HepG2 (cell line): Measurements from ENCODE around the gene CNOT10. TPM values are rescaled to one million over a fixed set of nuclear protein-coding genes. Genes with fewer than 3 reads are reported as not detected.

Source experiments
- AGO1 ChIP-seq: fragments of 200-400 bp; formaldehyde crosslinking; IDR thresholded peaks from 2 replicates; pipeline ENCODE4 v1.6.1; 2017; ENCODE audit warnings: mild to moderate bottlenecking, low read depth, low read length, moderate library complexity; ENCODE audit not compliant: poor library complexity, severe bottlenecking
- EED ChIP-seq: sonication (generic); formaldehyde crosslinking; IDR thresholded peaks from 2 replicates; pipeline ENCODE4 v1.5.0; 2020; ENCODE audit warnings: mild to moderate bottlenecking, missing genetic modification reagents
- FOXA1 ChIP-seq, 2 experiments: fragments of 450-650 bp in 1 of 2; sonication (generic) in 1 of 2; formaldehyde crosslinking in 1 of 2; IDR thresholded peaks; 2 replicates each; pipeline versions ENCODE4 v1.4.0 to v1.6.1; 2016 to 2020; ENCODE audit warnings: missing genetic modification reagents in 1 of 2
- FOXC1 ChIP-seq: sonication (generic); formaldehyde crosslinking; IDR thresholded peaks from 2 replicates; pipeline ENCODE4 v1.8.0; 2022; ENCODE audit warnings: mild to moderate bottlenecking, missing genetic modification reagents, borderline replicate concordance
- GATA4 ChIP-seq: sonication (generic); IDR thresholded peaks from 2 replicates; pipeline ENCODE4 v1.6.1; 2016; ENCODE audit warnings: antibody characterized with exemption, low read depth, borderline replicate concordance
- GATAD2A ChIP-seq: IDR thresholded peaks from 2 replicates; pipeline ENCODE4 v1.6.1; 2016
- HNF4G ChIP-seq, 2 experiments: sonication (generic) in 1 of 2; formaldehyde crosslinking in 1 of 2; IDR thresholded peaks; 2 replicates each; pipeline versions ENCODE4 v1.4.0 to v1.6.1; 2011 to 2020; ENCODE audit warnings: borderline replicate concordance in 2 of 2, low read depth in 2 of 2, mild to moderate bottlenecking in 2 of 2, low read length in 1 of 2, missing genetic modification reagents in 1 of 2, moderate library complexity in 1 of 2
- IKZF1 ChIP-seq: fragments of 450-650 bp; IDR thresholded peaks from 2 replicates; pipeline ENCODE4 v1.7.1; 2016
- MED13 ChIP-seq: sonication (generic); formaldehyde crosslinking; IDR thresholded peaks from 2 replicates; pipeline ENCODE4 v1.5.0; 2020; ENCODE audit warnings: missing genetic modification reagents
- MTA3 ChIP-seq: sonication (generic); formaldehyde crosslinking; IDR thresholded peaks from 2 replicates; pipeline ENCODE4 v1.4.0; 2020; ENCODE audit warnings: missing genetic modification reagents
- PHB2 ChIP-seq: fragments of 450-650 bp; IDR thresholded peaks from 2 replicates; pipeline ENCODE4 v1.6.1; 2018; ENCODE audit not compliant: partially characterized antibody
- RNF2 ChIP-seq: fragments of 450-650 bp; conservative IDR thresholded peaks from 2 replicates; pipeline ENCODE4 v1.6.1; 2016; ENCODE audit warnings: low read depth
- SNAPC2 ChIP-seq: sonication (generic); formaldehyde crosslinking; IDR thresholded peaks from 2 replicates; pipeline ENCODE4 v1.8.1; 2022; ENCODE audit warnings: mild to moderate bottlenecking, missing genetic modification reagents
- ZNF484 ChIP-seq: sonication (generic); formaldehyde crosslinking; IDR thresholded peaks from 2 replicates; pipeline ENCODE4 v1.5.1; 2020; ENCODE audit warnings: mild to moderate bottlenecking, low read depth, missing genetic modification reagents, borderline replicate concordance
- ZNF652 ChIP-seq: IDR thresholded peaks from 2 replicates; pipeline ENCODE4 v1.6.1; 2016; ENCODE audit warnings: low read depth, borderline replicate concordance
- ZSCAN9 ChIP-seq: IDR thresholded peaks from 2 replicates; pipeline ENCODE4 v1.6.1; 2016; ENCODE audit warnings: borderline replicate concordance
- polyA plus RNA-seq, 8 experiments: library from polyadenylated mRNA; depleted of rRNA in 3 of 8; stranded (reverse) in 7 of 8; unstranded in 1 of 8; fragments of >200 nt; fragmentation: Illumina TruSeq in 4 of 8; extraction: Trizol in 4 of 8; gene quantifications; 2 replicates each; pipeline versions ENCODE4 v1.2.1 to v1.2.3, GENCODE V29; 2011 to 2016; ENCODE audit warnings: low read depth in 4 of 8, missing spikeins in 1 of 8, mixed read lengths in 1 of 8; ENCODE audit not compliant: insufficient read depth in 1 of 8
- total RNA-seq, 5 experiments: library from RNA; depleted of rRNA; stranded (reverse); fragments of >200 nt; fragmentation: Illumina TruSeq; extraction: Trizol; gene quantifications; 2 replicates each; pipeline ENCODE4 v1.2.3, GENCODE V29; 2016; ENCODE audit warnings: low read depth in 1 of 5
- TF ChIP-seq, protein P1 (sequence below), 2 experiments: sonication (generic) in 1 of 2; formaldehyde crosslinking in 1 of 2; IDR thresholded peaks; 2 replicates each; pipeline versions ENCODE4 v1.4.0 to v1.6.1; 2018 to 2020; ENCODE audit warnings: missing genetic modification reagents in 2 of 2, borderline replicate concordance in 1 of 2, low read depth in 1 of 2, mild to moderate bottlenecking in 1 of 2, missing biosample characterization in 1 of 2
- TF ChIP-seq, protein P2 (sequence below): IDR thresholded peaks from 2 replicates; pipeline ENCODE4 v1.6.1; 2012; ENCODE audit warnings: inconsistent platforms
- TF ChIP-seq, protein P3 (sequence below): sonication (generic); formaldehyde crosslinking; IDR thresholded peaks from 2 replicates; pipeline ENCODE4 v1.4.0; 2020; ENCODE audit warnings: mild to moderate bottlenecking, missing genetic modification reagents
- TF ChIP-seq, protein P4 (sequence below): sonication (generic); formaldehyde crosslinking; IDR thresholded peaks from 2 replicates; pipeline ENCODE4 v1.8.0; 2022; ENCODE audit warnings: low read depth, missing genetic modification reagents
- TF ChIP-seq, protein P5 (sequence below): sonication (generic); formaldehyde crosslinking; IDR thresholded peaks from 2 replicates; pipeline ENCODE4 v1.5.0; 2020; ENCODE audit warnings: mild to moderate bottlenecking, low read depth, missing genetic modification reagents, borderline replicate concordance
- TF ChIP-seq, protein P6 (sequence below): sonication (generic); formaldehyde crosslinking; conservative IDR thresholded peaks from 2 replicates; pipeline ENCODE4 v1.5.0; 2020; ENCODE audit warnings: missing genetic modification reagents

The CNOT10 gene
- total and polyA plus RNA-seq, 2 of the 13 experiments (the other 11 are each of a cell fraction or from before 2014, with no cell fraction given): 21.2 to 34.1 TPM

DNA sequence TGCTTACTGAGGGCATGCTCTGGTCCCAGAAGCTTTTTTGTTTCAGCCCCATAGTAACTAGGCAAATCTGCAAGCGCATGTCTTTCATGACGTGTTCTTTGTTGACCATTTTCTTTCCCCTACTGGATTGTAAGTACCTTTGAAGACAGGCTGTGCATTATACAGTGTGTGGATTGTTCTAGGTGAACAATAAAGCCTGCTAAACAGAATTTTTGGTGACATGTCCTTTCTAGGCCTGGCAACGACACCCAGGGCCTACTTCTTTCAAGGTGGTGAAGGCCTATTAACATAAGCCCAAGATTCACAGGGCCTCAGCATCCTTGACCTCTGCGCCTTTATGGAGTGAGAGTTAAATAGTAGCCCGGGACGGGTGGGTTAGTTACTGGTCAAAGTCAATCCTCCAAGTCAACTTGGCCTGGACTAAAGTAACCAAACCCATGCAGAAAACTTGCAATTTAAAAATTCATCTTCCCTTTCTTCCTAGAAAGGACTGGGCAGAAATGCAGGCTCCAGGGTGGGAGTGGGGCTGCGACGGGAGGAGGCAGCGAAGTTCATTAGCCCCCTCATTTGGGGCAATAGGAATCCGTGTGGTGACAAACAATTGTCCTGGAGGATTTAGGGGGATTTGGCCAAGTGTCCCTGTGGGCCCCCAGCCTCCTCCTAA lies 95.2 kb downstream of the CNOT10 start (continued):
- TF ChIP-seq, protein P1, sequence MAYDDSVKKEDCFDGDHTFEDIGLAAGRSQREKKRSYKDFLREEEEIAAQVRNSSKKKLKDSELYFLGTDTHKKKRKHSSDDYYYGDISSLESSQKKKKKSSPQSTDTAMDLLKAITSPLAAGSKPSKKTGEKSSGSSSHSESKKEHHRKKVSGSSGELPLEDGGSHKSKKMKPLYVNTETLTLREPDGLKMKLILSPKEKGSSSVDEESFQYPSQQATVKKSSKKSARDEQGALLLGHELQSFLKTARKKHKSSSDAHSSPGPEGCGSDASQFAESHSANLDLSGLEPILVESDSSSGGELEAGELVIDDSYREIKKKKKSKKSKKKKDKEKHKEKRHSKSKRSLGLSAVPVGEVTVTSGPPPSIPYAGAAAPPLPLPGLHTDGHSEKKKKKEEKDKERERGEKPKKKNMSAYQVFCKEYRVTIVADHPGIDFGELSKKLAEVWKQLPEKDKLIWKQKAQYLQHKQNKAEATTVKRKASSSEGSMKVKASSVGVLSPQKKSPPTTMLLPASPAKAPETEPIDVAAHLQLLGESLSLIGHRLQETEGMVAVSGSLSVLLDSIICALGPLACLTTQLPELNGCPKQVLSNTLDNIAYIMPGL (CRISPR knock-in tag; IDR thresholded peaks at IDR 0.05; ENCODE audit: borderline replicate concordance in 1 of 2, low read depth in 1 of 2): no peak
- no peak for TF ChIP-seq PHB2
- TF ChIP-seq, protein P2, sequence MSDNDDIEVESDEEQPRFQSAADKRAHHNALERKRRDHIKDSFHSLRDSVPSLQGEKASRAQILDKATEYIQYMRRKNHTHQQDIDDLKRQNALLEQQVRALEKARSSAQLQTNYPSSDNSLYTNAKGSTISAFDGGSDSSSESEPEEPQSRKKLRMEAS: peak; percentile 51; the same call in 1 of the 2 replicates
- no peak for TF ChIP-seq MTA3 (CRISPR knock-in tag)
- no peak for TF ChIP-seq RNF2
- TF ChIP-seq GATAD2A (CRISPR knock-in tag): peak; percentile 59; the same call in 1 of the 2 replicates
- no peak for TF ChIP-seq SNAPC2 (CRISPR knock-in tag)
- TF ChIP-seq ZSCAN9 (CRISPR knock-in tag): no peak
- TF ChIP-seq, protein P3, sequence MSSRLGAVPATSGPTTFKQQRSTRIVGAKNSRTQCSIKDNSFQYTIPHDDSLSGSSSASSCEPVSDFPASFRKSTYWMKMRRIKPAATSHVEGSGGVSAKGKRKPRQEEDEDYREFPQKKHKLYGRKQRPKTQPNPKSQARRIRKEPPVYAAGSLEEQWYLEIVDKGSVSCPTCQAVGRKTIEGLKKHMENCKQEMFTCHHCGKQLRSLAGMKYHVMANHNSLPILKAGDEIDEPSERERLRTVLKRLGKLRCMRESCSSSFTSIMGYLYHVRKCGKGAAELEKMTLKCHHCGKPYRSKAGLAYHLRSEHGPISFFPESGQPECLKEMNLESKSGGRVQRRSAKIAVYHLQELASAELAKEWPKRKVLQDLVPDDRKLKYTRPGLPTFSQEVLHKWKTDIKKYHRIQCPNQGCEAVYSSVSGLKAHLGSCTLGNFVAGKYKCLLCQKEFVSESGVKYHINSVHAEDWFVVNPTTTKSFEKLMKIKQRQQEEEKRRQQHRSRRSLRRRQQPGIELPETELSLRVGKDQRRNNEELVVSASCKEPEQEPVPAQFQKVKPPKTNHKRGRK (CRISPR knock-in tag): no peak
- TF ChIP-seq, protein P4, sequence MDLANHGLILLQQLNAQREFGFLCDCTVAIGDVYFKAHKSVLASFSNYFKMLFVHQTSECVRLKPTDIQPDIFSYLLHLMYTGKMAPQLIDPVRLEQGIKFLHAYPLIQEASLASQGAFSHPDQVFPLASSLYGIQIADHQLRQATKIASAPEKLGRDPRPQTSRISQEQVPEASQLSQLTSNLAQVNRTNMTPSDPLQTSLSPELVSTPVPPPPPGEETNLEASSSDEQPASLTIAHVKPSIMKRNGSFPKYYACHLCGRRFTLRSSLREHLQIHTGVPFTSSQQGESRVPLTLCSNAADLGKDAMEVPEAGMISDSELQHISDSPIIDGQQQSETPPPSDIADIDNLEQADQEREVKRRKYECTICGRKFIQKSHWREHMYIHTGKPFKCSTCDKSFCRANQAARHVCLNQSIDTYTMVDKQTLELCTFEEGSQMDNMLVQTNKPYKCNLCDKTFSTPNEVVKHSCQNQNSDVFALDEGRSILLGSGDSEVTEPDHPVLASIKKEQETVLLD: no peak
- no peak for TF ChIP-seq IKZF1
- TF ChIP-seq, protein P5, sequence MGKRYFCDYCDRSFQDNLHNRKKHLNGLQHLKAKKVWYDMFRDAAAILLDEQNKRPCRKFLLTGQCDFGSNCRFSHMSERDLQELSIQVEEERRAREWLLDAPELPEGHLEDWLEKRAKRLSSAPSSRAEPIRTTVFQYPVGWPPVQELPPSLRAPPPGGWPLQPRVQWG: no peak
- TF ChIP-seq, protein P6, sequence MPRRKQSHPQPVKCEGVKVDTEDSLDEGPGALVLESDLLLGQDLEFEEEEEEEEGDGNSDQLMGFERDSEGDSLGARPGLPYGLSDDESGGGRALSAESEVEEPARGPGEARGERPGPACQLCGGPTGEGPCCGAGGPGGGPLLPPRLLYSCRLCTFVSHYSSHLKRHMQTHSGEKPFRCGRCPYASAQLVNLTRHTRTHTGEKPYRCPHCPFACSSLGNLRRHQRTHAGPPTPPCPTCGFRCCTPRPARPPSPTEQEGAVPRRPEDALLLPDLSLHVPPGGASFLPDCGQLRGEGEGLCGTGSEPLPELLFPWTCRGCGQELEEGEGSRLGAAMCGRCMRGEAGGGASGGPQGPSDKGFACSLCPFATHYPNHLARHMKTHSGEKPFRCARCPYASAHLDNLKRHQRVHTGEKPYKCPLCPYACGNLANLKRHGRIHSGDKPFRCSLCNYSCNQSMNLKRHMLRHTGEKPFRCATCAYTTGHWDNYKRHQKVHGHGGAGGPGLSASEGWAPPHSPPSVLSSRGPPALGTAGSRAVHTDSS (CRISPR knock-in tag): no peak
- peak; percentile 40; the same call in 1 of the 2 replicates for TF ChIP-seq HNF4G (IDR thresholded peaks at IDR 0.05; ENCODE audit: borderline replicate concordance, low read depth, low read length)
- peak; percentile 36; the same call in 1 of the 2 replicates for TF ChIP-seq HNF4G (CRISPR knock-in tag; IDR thresholded peaks at IDR 0.05; ENCODE audit: borderline replicate concordance, low read depth)
- no peak for TF ChIP-seq FOXC1 (CRISPR knock-in tag)
- TF ChIP-seq ZNF652 (CRISPR knock-in tag): no peak
- no peak for TF ChIP-seq ZNF484
- no peak for TF ChIP-seq FOXA1 (IDR thresholded peaks at IDR 0.05)
- TF ChIP-seq FOXA1 (CRISPR knock-in tag; IDR thresholded peaks at IDR 0.05): 0 out of 2 replicates have a peak, but pooled peaks have one; percentile 38
- no peak for TF ChIP-seq AGO1
- no peak for TF ChIP-seq MED13 (CRISPR knock-in tag)
- TF ChIP-seq GATA4: no peak
- no peak for TF ChIP-seq EED (CRISPR knock-in tag)
